ENCODE measurements around the gene TSR3. TPM values are rescaled to one million over a fixed set of nuclear protein-coding genes. Genes with fewer than 3 reads are reported as not detected.

The TSR3 gene
- total RNA-seq (2022; extraction: Qiagen RNA extraction; ENCODE audit: low read depth), result 57.7 to 93.3 TPM (median 82.5 TPM) in 5 replicates

DNA sequence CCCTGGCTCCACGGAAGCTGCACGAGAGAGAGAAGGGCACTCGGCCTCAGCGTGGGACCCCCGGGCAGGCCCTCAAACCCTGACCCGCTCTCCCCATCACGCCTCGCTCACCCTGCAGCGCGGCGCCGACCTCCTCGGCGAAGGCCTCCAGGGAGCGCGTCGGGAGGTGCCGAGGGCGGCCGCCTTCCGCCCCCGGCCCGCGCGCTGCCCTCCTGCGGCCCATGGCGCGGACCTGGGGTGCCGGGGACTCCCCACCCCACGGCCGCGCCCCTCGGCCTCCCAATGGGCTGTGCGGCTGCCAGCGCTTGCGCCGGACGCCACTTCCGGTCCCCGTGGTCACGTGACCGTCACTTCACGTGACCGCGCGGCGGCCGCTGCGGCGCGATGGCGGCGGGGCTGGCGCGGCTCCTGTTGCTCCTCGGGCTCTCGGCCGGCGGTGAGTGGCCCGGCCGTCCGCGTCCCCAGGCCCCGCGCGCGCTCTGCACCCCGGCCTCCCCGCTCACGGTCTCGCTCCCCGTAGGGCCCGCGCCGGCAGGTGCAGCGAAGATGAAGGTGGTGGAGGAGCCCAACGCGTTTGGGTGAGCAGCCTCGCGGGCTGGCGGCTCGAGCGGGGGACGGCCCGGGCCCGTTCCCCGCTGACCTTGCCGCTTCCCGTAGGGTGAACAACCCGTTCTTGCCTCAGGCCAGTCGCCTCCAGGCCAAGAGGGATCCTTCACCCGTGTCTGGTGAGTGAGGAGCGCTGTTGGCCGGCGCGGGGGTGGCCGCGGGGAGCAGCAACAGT lies at the start of gene TSR3, which contains the start of gene GNPTG:
Gene TSR3 (minus strand): TSS at position 297 of the 781 bp plus-strand sequence. CDS start 74 bp downstream, at position 223.
Gene GNPTG (plus strand): TSS at position 350 of the 781 bp plus-strand sequence. CDS start 35 bp downstream, at position 385.

GRCh38 chr16:1333149-1333812 lies 18.4 kb downstream of the TSR3 start, which contains the start of gene BAIAP3:
BAIAP3 (plus strand) TSS chr16:1333645; CDS start chr16:1338550, 4,905 bp downstream.

DNA sequence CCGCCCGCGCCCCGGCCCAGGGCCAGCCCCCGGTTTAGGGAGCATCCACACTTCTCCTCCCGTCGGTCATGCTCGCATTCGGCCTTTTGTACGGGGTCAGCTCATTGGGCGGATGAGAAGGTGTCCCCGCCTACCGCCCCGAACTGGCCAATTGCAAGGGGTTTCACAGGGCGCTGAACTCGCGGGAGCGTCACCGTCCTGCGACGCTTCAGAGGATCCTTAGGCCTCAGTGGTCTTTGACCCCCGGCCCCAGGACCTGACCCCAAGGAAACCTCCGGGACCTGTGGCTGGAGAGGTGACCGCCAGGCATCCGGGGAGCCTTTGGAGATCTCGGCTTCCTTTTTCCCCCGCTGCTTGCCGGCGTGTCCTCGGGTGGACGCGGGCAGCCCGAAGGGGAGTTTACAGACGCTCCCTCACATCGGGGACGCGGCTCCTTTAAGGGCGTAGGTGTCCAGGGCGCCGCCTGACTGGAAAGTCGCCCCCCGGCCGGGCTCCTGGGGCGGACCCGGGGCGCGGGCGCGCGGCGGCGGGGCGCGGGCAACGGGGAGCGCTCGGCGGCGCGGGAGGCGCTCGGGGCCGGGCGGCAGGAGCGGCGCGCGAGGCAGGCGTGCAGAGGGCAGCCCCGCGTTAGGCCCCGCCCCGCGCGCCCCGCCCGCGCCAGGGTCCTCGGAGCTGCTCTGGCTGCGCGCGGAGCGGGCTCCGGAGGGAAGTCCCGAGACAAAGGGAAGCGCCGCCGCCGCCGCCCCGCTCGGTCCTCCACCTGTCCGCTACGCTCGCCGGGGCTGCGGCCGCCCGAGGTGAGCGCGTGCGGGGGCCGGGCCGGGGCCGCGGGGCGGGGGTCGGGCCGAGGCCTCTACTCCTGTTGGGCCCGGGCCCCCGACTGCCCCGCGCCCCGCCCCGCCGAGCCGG lies 42.4 kb downstream of the TSR3 start, which contains the start of gene UBE2I:
Gene UBE2I (plus strand): TSS at position 660 of the 909 bp plus-strand sequence. CDS start 4,395 bp downstream, outside the sequence.

Other genes starting within 250 kb of the TSR3 start
- 6.9 to 13.9 TPM (median 10.5 TPM) in 5 replicates for gene CACNA1H, start 198.8 kb downstream of the TSR3 start, total RNA-seq (2022; extraction: Qiagen RNA extraction; ENCODE audit: low read depth)
- gene TPSG1, start 126.6 kb downstream of the TSR3 start, total RNA-seq (2022; extraction: Qiagen RNA extraction; ENCODE audit: low read depth), result 0.10 to 0.22 TPM (median 0.12 TPM) in 3 of 5 replicates, not detected in the others
- not detected in 5 replicates for gene TPSB2, start 121.7 kb downstream of the TSR3 start, total RNA-seq (2022; extraction: Qiagen RNA extraction; ENCODE audit: low read depth)
- gene TPSAB1, start 111.2 kb downstream of the TSR3 start, total RNA-seq (2022; extraction: Qiagen RNA extraction; ENCODE audit: low read depth), result 0.13 TPM in 1 of 5 replicates, not detected in the others
- gene TPSD1, start 95.8 kb downstream of the TSR3 start, total RNA-seq (2022; extraction: Qiagen RNA extraction; ENCODE audit: low read depth), result not detected in 5 replicates
- gene UBE2I, start 42.2 kb downstream of the TSR3 start, total RNA-seq (2022; extraction: Qiagen RNA extraction; ENCODE audit: low read depth), result 165 to 192 TPM (median 171 TPM) in 5 replicates
- 0.31 to 1.6 TPM (median 1.1 TPM) in 5 replicates for gene BAIAP3, start 18.2 kb downstream of the TSR3 start, total RNA-seq (2022; extraction: Qiagen RNA extraction; ENCODE audit: low read depth)
- gene GNPTG, start 53 bp upstream of the TSR3 start, total RNA-seq (2022; extraction: Qiagen RNA extraction; ENCODE audit: low read depth), result 24.7 to 37.3 TPM (median 29.4 TPM) in 5 replicates
- 28.3 to 55.1 TPM (median 46.1 TPM) in 5 replicates for gene UNKL, start 62.8 kb upstream of the TSR3 start, total RNA-seq (2022; extraction: Qiagen RNA extraction; ENCODE audit: low read depth)
- 34.1 to 37.8 TPM (median 35.7 TPM) in 5 replicates for gene UQCC4, start 68.9 kb upstream of the TSR3 start, total RNA-seq (2022; extraction: Qiagen RNA extraction; ENCODE audit: low read depth)
- gene PERCC1, start 79.2 kb upstream of the TSR3 start, total RNA-seq (2022; extraction: Qiagen RNA extraction; ENCODE audit: low read depth), result not detected in 5 replicates
- gene CCDC154, start 92.7 kb upstream of the TSR3 start, total RNA-seq (2022; extraction: Qiagen RNA extraction; ENCODE audit: low read depth), result 0.09 to 0.57 TPM (median 0.28 TPM) in 5 replicates
- 56.1 to 84.3 TPM (median 77.2 TPM) in 5 replicates for gene CLCN7, start 123.2 kb upstream of the TSR3 start, total RNA-seq (2022; extraction: Qiagen RNA extraction; ENCODE audit: low read depth)
- not detected in 5 replicates for gene PTX4, start 137.1 kb upstream of the TSR3 start, total RNA-seq (2022; extraction: Qiagen RNA extraction; ENCODE audit: low read depth)
- 33.6 to 43.6 TPM (median 41.1 TPM) in 5 replicates for gene TELO2, start 141.5 kb upstream of the TSR3 start, total RNA-seq (2022; extraction: Qiagen RNA extraction; ENCODE audit: low read depth)
- gene TMEM204, start 181.8 kb upstream of the TSR3 start, total RNA-seq (2022; extraction: Qiagen RNA extraction; ENCODE audit: low read depth), result not detected in 5 replicates

All from A549 treated with DMSO at 1 μM for 4 hours (cell line).